A673 (cell line): Measurements from ENCODE around the gene PCBP2.

Experiments used
- CTCF ChIP-seq: fragments of 300-800, 200-600 bp; sonication (generic); conservative IDR thresholded peaks from 2 replicates; pipeline ENCODE4 v1.5.1; 2017; ENCODE audit warnings: low read depth, mild to moderate bottlenecking, antibody characterized with exemption, low read length, moderate library complexity, mixed read lengths
- EZH2 ChIP-seq: fragments of 200-600 bp; sonication (generic); IDR thresholded peaks from 2 replicates; pipeline ENCODE4 v1.6.1; 2017; ENCODE audit warnings: borderline replicate concordance, low read depth, mild to moderate bottlenecking, mixed read lengths, antibody characterized with exemption, low read length; ENCODE audit not compliant: poor library complexity, severe bottlenecking

- TF ChIP-seq CTCF (no peak), EZH2 (no peak)
Observed at GRCh38 chr12:53414756-53415417, 37.0 kb upstream of the PCBP2 start.
